CD14-positive monocyte (primary cell): Measurements from ENCODE around the gene TMEM51. TPM values are rescaled to one million over a fixed set of nuclear protein-coding genes. Genes with fewer than 3 reads are reported as not detected.

Source experiments
- DNase-seq, 3 donors: peaks; one replicate each; pipeline ENCODE4 v3.0.0-alpha.2; 2011 to 2022
- H2AFZ ChIP-seq: 2 replicates; pipeline ENCODE4 v1.6.0; 2012; ENCODE audit warnings: mild to moderate bottlenecking, low read depth, low read length, inconsistent platforms; ENCODE audit not compliant: insufficient read depth, poor library complexity, severe bottlenecking
- H3K27ac ChIP-seq, 2 donors: 1 replicate in 1 of 2; 2 replicates in 1 of 2; pipeline ENCODE4 v1.5.1; 2012 to 2013; ENCODE audit warnings: low read length in 2 of 2, control low read depth in 1 of 2, inconsistent platforms in 1 of 2, low read depth in 1 of 2, mild to moderate bottlenecking in 1 of 2
- H3K27me3 ChIP-seq, 2 donors: one replicate each; pipeline versions ENCODE4 v1.6.0 to v1.6.1; 2011 to 2013; ENCODE audit warnings: low read length in 2 of 2; ENCODE audit not compliant: control insufficient read depth in 2 of 2, insufficient read depth in 2 of 2
- H3K36me3 ChIP-seq, 2 donors: replicated peaks in 1 of 2; 1 replicate in 1 of 2; 2 replicates in 1 of 2; pipeline versions ENCODE4 v1.5.1 to v1.6.1; 2012 to 2013; ENCODE audit warnings: low read length in 2 of 2, control low read depth in 1 of 2, inconsistent platforms in 1 of 2, mild to moderate bottlenecking in 1 of 2; ENCODE audit not compliant: insufficient read depth in 2 of 2, control insufficient read depth in 1 of 2
- H3K4me1 ChIP-seq, 2 donors: 1 replicate in 1 of 2; 2 replicates in 1 of 2; pipeline versions ENCODE4 v1.5.1 to v1.6.1; 2012 to 2013; ENCODE audit warnings: low read length in 2 of 2, control low read depth in 1 of 2, inconsistent platforms in 1 of 2, mild to moderate bottlenecking in 1 of 2, moderate library complexity in 1 of 2; ENCODE audit not compliant: insufficient read depth in 2 of 2, control insufficient read depth in 1 of 2
- H3K4me2 ChIP-seq: replicated peaks from 2 replicates; pipeline ENCODE3; 2012; ENCODE audit warnings: low read length, moderate library complexity, mild to moderate bottlenecking; ENCODE audit not compliant: poor library complexity, severe bottlenecking; ENCODE audit errors: extremely low read depth
- H3K4me3 ChIP-seq, 3 experiments: fragments of 200-600 bp in 1 of 3; sonication (generic) in 1 of 3; replicated peaks in 1 of 3; 1 replicate in 2 of 3; 2 replicates in 1 of 3; pipeline ENCODE4 v1.5.1; 2011 to 2013; ENCODE audit warnings: low read length in 3 of 3, mild to moderate bottlenecking in 3 of 3, control low read depth in 2 of 3, low read depth in 2 of 3, inconsistent platforms in 1 of 3, moderate library complexity in 1 of 3
- H3K79me2 ChIP-seq: 2 replicates; pipeline ENCODE4 v1.6.0; 2012; ENCODE audit warnings: mild to moderate bottlenecking, control low read depth, inconsistent platforms, low read length, moderate library complexity; ENCODE audit not compliant: insufficient read depth
- H3K9ac ChIP-seq: 2 replicates; pipeline ENCODE4 v1.6.0; 2017; ENCODE audit warnings: low read length, mild to moderate bottlenecking; ENCODE audit not compliant: insufficient read depth, poor library complexity, severe bottlenecking
- H3K9me3 ChIP-seq, 2 donors: replicated peaks in 1 of 2; 1 replicate in 1 of 2; 2 replicates in 1 of 2; pipeline versions ENCODE4 v1.5.1 to v1.6.1; 2012 to 2013; ENCODE audit warnings: low read length in 2 of 2, control low read depth in 1 of 2; ENCODE audit not compliant: control insufficient read depth in 1 of 2, insufficient read depth in 1 of 2
- H4K20me1 ChIP-seq: 2 replicates; pipeline ENCODE4 v1.6.0; 2012; ENCODE audit warnings: mild to moderate bottlenecking, low read length, control low read depth, moderate library complexity; ENCODE audit not compliant: insufficient read depth
- H3K27ac Mint-ChIP-seq, 7 donors: one replicate each; pipeline ENCODE4 v1.8.0; 2020; ENCODE audit warnings: mild to moderate bottlenecking in 7 of 7, mixed read lengths in 7 of 7, moderate library complexity in 6 of 7, inconsistent platforms in 2 of 7
- H3K27me3 Mint-ChIP-seq, 3 donors: one replicate each; pipeline ENCODE4 v1.8.0; 2021 to 2022; ENCODE audit warnings: low read depth in 3 of 3, mild to moderate bottlenecking in 3 of 3, mixed read lengths in 3 of 3, moderate library complexity in 3 of 3, inconsistent platforms in 1 of 3
- H3K36me3 Mint-ChIP-seq, 2 donors: one replicate each; pipeline ENCODE4 v1.8.0; 2020; ENCODE audit warnings: mixed read lengths in 2 of 2, inconsistent platforms in 1 of 2, mild to moderate bottlenecking in 1 of 2
- H3K4me1 Mint-ChIP-seq: one replicate; pipeline ENCODE4 v1.8.0; 2020; ENCODE audit warnings: mild to moderate bottlenecking, mixed read lengths
- H3K4me3 Mint-ChIP-seq, 2 donors: one replicate each; pipeline ENCODE4 v1.8.0; 2020; ENCODE audit warnings: mild to moderate bottlenecking in 2 of 2, mixed read lengths in 2 of 2, moderate library complexity in 1 of 2
- H3K9me3 Mint-ChIP-seq, 7 donors: one replicate each; pipeline ENCODE4 v1.8.0; 2020 to 2022; ENCODE audit warnings: mixed read lengths in 7 of 7, mild to moderate bottlenecking in 6 of 7, moderate library complexity in 6 of 7, inconsistent platforms in 2 of 7
- WGBS: methylation state at CpG from one replicate; pipeline ENCODE4 v1.1.5; 2013; ENCODE audit warnings: missing lambda C conversion rate; ENCODE audit not compliant: insufficient coverage; 5-methylcytosine and 5-hydroxymethylcytosine counted together
- intact Hi-C, 2 donors: fragments of 100-400 bp; cut with micrococcal nuclease; formaldehyde crosslinking; loops; one replicate each; pipeline versions ENCODE4 v1.15.0 to v1.15.1; 2023
- polyA plus RNA-seq, 3 donors: library from polyadenylated mRNA; depleted of rRNA in 1 of 3; unstranded in 2 of 3; stranded (reverse) in 1 of 3; fragments of 300-500 nt in 2 of 3; fragments of >200 nt in 1 of 3; fragmentation: Illumina TruSeq in 2 of 3; gene quantifications; 1 replicate in 2 of 3; 2 replicates in 1 of 3; pipeline ENCODE4 v1.2.3, GENCODE V29; 2012 to 2021
- TF ChIP-seq, protein P1 (sequence below): fragments of 200-600 bp; IDR thresholded peaks from one replicate; pipeline ENCODE4 v1.8.0; 2022; ENCODE audit warnings: antibody characterized with exemption, mild to moderate bottlenecking

The TMEM51 gene
- polyA plus RNA-seq, 3 donors: 1.2 to 2.5 (median 2.1) TPM

DNA sequence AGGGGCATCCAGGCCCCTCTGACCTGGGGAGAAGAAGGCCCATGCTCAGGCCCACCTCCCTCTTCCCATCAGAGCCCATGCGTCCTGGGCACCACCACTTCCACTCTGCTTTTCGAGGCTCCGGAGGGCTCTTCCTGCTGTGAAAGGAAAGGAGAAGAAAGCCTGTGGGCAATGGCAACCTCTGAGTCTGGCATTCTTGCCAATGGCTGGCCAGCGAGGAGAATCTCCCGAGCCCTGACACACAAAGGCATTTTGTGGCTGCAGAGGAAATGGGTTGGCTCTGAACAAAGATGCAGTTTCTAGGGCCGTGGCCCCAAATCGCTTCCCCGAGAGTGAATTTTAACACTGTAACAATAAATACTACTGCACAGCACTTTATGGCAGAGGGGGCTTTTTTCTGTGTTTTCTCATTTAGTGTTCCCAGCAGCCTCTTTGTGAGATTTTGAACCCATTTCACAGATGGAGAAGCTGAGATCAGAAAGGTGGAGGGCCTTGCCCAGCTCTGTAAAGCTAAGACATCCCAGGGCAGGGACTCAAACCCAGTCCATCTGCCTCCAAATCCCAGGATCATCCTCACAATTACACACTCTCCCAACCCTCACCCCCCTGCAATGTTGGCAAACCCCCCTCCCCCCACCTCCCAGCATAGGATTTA is 35.7 kb upstream of the TMEM51 start:
- H3K79me2 ChIP-seq: no peaks in the 10 kb centered on the region
- no peak overlapping the region for H3K4me3 Mint-ChIP-seq
- no peaks in the 10 kb centered on the region for H3K9me3 ChIP-seq
- intact Hi-C loops: no loop called here
- H3K27ac Mint-ChIP-seq: no peak overlapping the region
- TF ChIP-seq, protein P1, sequence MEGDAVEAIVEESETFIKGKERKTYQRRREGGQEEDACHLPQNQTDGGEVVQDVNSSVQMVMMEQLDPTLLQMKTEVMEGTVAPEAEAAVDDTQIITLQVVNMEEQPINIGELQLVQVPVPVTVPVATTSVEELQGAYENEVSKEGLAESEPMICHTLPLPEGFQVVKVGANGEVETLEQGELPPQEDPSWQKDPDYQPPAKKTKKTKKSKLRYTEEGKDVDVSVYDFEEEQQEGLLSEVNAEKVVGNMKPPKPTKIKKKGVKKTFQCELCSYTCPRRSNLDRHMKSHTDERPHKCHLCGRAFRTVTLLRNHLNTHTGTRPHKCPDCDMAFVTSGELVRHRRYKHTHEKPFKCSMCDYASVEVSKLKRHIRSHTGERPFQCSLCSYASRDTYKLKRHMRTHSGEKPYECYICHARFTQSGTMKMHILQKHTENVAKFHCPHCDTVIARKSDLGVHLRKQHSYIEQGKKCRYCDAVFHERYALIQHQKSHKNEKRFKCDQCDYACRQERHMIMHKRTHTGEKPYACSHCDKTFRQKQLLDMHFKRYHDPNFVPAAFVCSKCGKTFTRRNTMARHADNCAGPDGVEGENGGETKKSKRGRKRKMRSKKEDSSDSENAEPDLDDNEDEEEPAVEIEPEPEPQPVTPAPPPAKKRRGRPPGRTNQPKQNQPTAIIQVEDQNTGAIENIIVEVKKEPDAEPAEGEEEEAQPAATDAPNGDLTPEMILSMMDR: no peak
- no peak overlapping the region for H3K4me3 ChIP-seq
- no peaks in the 10 kb centered on the region for H3K9me3 Mint-ChIP-seq
- H3K4me1 ChIP-seq: no peaks in the 10 kb centered on the region
- H3K36me3 Mint-ChIP-seq: no peaks in the 10 kb centered on the region
- no peaks in the 10 kb centered on the region for H3K36me3 ChIP-seq
- H3K4me2 ChIP-seq: no peak overlapping the region
- H3K27ac ChIP-seq: no peak overlapping the region
- H3K4me1 Mint-ChIP-seq: no peaks in the 10 kb centered on the region
- no peak overlapping the region for H2AFZ ChIP-seq
- WGBS: no CpG with 5 or more reads among the region's 8 CpGs
- H3K9ac ChIP-seq: no peak overlapping the region
- no peaks in the 10 kb centered on the region for H3K27me3 ChIP-seq
- no peak for DNase-seq
- H3K27me3 Mint-ChIP-seq: peaks cover 2 to 7% (median 3%) of the 10 kb centered on the region in 3 donors
- H4K20me1 ChIP-seq: no peaks in the 10 kb centered on the region

DNA sequence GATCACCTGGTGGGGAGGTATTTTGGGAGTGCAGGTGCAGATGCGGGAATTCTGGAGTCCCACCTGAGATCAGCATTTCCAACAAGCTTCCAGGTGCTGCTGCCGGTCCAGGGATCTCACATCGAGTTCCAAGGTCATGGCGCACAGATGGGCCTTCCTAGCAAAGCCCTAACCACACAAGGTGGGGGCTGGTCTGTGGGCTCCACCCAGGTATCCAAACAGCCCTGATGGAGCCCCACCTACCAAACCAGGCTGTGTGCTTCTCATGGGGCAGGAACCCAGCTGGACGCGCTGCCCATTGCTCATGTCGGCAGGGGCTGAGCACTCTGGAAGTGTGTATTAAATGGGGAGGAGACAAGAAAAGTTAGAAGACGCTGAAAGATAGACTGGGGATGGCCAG is 35.0 kb upstream of the TMEM51 start:
- H3K9me3 ChIP-seq: no peaks in the 10 kb centered on the region
- peaks cover 2 to 7% (median 3%) of the 10 kb centered on the region in 3 donors for H3K27me3 Mint-ChIP-seq
- no peak overlapping the region for H3K4me2 ChIP-seq
- H3K4me3 Mint-ChIP-seq: no peak overlapping the region
- H3K36me3 ChIP-seq: no peaks in the 10 kb centered on the region
- no peaks in the 10 kb centered on the region for H3K79me2 ChIP-seq
- 95% methylated on average over 6 of the region's 8 CpGs for WGBS
- TF ChIP-seq, protein P1: no peak
- intact Hi-C loops: no loop called here
- no peak overlapping the region for H3K27ac ChIP-seq
- H3K27me3 ChIP-seq: no peaks in the 10 kb centered on the region
- H3K27ac Mint-ChIP-seq: peak overlapping the region in 1 of 7 donors; percentile 49
- no peak overlapping the region for H3K4me3 ChIP-seq
- no peaks in the 10 kb centered on the region for H3K4me1 Mint-ChIP-seq
- H2AFZ ChIP-seq: no peak overlapping the region
- H3K36me3 Mint-ChIP-seq: no peaks in the 10 kb centered on the region
- DNase-seq: no peak
- no peaks in the 10 kb centered on the region for H3K4me1 ChIP-seq
- no peak overlapping the region for H3K9ac ChIP-seq
- no peaks in the 10 kb centered on the region for H3K9me3 Mint-ChIP-seq
- H4K20me1 ChIP-seq: no peaks in the 10 kb centered on the region
